ENCODE measurements around the gene PTGFRN.

GRCh38 chr1:116908820-116909511 is 750 bp upstream of the PTGFRN start:
- TF ChIP-seq CTCF (IDR thresholded peaks at IDR 0.05; ENCODE audit: poor library complexity), result no peak
- no peak for TF ChIP-seq EZH2 (IDR thresholded peaks at IDR 0.05; ENCODE audit: borderline replicate concordance)

All from hepatocyte (in vitro differentiated cells).